Stimulated activated CD4-positive, alpha-beta T cell treated with anti-CD3 and anti-CD28 coated beads, Interleukin-15, amount 100 ng/mL, for 48 hours (primary cell): ENCODE results near the gene PLD3.
"Not testable (repeated sequence)": the region's sequence is repeated elsewhere in the genome, so short reads cannot be mapped to it uniquely, and the experiment has no call there.

Source experiments
- DNase-seq, 2 donors: peaks; one replicate each; pipeline ENCODE4 v3.0.0-alpha.2; 2020; ENCODE audit warnings: low read depth in 2 of 2

PLD3 gene

GRCh38 chr19:40363069-40363468 is 14.6 kb downstream of the PLD3 start:
- no peak for DNase-seq

- no peak for DNase-seq
Measured at GRCh38 chr19:40365010-40365409, 16.5 kb downstream of the PLD3 start.

DNA sequence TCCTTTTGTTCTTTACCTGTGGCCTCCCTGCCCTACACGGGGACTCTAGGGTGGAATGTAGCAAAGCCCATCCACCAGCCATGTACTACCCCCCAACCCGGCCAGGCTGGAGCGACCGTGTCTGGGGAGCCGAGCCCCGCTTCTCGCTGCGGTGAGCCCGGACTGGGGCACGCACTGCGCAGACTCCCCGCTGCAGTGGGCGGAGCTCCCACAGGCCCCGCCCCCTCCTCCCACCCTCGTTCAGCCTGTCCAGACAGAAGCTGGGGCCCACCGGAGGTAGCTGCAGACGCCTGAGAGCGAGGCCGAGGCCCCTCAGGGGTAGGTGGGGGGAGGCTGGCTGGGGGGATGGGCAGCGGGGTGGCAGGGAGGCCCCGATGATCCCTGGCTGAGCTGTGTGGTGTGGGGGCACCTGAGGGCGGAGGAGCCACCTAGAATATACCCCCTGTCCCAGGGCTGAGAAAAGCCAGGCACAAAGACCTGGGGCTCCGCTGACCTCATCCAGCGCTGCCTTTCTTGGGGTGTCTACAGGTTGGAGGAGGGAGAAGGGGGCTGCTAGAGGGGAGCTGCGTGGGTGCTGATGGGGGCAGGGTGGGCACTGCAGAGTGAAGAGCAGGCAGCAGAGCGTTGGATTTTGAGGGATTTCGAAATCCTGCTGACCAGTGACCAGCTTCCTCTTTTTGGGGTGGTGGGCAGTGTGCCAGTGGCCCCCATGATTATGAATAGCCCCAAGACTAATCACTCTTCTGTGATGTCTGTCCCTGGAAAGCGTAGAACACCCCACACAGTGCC is 17.3 kb downstream of the PLD3 start:
- DNase-seq: peak; percentile 21 to 59

GRCh38 chr19:40366697-40367561 is 18.4 kb downstream of the PLD3 start:
- DNase-seq: no peak

- no peak for DNase-seq
Measured at GRCh38 chr19:40367577-40368434, 19.3 kb downstream of the PLD3 start.

- no peak for DNase-seq
Measured at GRCh38 chr19:40369797-40370196, 21.3 kb downstream of the PLD3 start.

GRCh38 chr19:40370253-40370652 is 21.8 kb downstream of the PLD3 start:
- DNase-seq: not testable (repeated sequence)

- no peak for DNase-seq
Measured at GRCh38 chr19:40370997-40371801, 22.7 kb downstream of the PLD3 start.

DNA sequence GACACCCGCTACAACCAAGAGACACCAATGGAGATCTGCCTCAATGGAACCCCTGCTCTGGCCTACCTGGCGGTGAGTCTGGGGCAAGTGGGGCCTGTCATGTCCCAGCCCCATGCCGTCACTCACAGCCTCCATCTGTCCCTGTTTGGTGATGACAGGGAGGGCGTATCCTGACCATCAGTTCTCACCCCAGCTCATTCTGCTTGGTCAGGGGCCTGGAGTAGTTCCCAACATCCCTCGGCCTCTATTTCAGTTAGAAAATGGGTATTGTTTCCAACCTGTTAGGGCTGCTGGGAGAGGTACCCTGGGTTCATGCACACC is 23.3 kb downstream of the PLD3 start:
- DNase-seq: no peak

DNA sequence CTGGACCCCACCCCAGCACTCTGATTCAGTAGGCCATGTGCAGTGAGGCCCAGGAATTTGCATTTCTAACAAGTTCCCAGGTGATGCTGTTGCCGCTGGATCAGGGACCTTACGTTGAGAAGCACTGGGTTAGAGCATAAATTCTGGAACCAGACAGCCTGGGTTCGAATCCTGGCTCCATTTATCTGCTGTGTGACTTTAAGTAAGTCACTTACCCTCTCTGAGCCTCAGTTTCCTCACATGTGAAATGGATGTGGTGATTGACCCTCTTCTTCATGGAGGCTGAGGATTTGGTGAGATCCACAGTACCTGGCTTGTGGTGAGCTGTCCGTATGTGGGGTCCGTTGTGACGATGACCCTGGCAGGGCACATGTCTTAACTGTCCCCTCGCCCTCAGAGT is 25.6 kb downstream of the PLD3 start:
- no peak for DNase-seq

GRCh38 chr19:40376286-40376862 is 27.9 kb downstream of the PLD3 start:
- DNase-seq: no peak

DNA sequence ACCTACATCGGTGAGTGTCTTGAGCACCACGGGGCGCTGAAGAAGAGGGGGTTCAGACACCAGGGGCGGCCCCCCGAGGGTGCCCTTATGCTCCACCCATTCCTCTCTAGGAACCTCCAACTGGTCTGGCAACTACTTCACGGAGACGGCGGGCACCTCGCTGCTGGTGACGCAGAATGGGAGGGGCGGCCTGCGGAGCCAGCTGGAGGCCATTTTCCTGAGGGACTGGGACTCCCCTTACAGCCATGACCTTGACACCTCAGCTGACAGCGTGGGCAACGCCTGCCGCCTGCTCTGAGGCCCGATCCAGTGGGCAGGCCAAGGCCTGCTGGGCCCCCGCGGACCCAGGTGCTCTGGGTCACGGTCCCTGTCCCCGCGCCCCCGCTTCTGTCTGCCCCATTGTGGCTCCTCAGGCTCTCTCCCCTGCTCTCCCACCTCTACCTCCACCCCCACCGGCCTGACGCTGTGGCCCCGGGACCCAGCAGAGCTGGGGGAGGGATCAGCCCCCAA is 29.4 kb downstream of the PLD3 start:
- DNase-seq: no peak

DNA sequence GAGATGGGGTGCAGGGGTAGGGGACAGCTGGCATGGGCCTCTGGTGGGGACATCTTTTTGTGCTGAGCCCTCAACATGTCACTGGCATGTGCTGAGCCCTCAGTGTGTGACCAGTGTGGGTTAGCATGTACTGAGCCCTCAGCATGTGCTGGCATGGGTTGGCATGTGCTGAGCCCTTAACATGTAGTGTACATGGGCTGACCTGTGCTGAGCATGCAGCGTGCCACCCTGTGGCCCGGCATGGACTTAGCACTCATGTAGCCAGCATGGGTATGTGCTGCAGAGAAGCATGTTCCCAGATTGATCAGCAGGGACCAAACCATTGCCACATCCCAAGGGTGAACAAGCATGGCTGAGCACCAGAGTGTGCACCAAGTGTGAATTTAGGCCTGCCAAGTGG is 30.0 kb downstream of the PLD3 start:
- no peak for DNase-seq

- DNase-seq: no peak
Measured at GRCh38 chr19:40379446-40380198, 31.1 kb downstream of the PLD3 start.

DNA sequence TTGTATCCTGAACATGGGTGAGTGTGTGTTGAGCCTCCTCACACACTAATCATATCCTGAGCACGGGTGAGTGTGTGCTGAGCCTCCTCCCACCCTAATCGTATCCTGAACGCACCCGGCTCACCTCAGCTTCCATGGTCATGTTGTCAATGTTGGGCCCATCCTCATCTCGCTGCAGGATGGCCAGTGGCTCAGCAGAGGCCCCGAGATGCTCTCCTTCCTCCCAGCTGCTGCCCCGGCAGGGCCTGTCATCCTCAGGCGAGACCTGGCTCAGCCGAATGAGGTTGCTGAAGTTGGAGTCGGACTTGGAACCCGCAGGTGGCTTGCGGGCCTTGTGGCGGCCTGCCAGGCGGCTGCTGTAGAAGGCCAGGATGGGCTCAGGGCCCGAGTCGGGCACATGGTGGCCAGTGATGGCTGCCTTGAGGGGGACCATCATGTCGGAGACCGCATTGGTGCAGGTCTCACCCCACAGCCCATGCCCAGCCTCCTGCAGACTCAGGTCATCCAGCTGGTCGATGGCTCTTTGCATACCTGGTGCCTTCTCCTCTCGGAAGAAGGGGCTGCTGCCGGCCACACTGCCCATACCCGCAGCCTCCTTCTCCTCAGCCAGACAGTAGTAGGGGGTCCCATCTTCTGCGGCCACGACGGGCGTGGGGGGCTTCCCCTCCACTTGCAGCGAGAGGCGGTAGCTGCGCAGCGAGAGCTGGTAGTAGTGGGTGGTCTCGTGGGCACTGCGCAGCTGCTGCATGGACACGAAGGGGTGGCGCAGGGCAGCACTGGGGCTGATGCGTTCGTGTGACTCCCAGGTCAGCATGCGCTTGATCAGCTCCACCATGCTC is 31.9 kb downstream of the PLD3 start:
- DNase-seq: no peak

GRCh38 chr19:40381321-40381720 is 32.8 kb downstream of the PLD3 start:
- no peak for DNase-seq

DNA sequence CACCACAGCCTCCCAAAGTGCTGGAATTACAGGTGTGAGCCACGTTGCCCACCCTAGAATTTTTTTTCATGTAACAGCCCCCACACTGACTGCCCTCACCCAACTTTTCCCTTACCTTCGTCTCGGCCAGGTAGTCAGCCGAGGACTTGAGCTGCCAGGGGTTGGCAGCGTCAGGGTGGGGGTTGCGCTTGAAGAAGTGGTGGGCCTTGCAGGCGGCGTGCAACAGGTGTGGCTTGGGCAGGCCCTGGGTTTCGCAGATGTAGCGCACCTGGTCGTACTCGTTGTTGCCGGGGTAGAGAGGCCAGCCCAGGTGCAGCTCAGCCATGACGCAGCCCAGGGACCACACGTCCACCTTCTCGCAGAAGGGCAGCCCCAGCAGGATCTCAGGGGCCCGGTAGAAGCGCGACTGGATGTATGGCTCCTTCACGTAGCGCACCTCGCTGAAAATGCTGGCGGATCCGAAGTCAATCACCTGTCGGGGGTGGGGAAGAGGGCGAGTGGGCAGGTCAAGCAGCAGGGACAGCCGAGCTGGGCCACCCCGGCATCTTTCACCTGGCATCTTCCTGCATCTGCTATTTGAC is 35.3 kb downstream of the PLD3 start:
- DNase-seq: no peak

GRCh38 chr19:40387155-40387554 is 38.7 kb downstream of the PLD3 start:
- no peak for DNase-seq

DNA sequence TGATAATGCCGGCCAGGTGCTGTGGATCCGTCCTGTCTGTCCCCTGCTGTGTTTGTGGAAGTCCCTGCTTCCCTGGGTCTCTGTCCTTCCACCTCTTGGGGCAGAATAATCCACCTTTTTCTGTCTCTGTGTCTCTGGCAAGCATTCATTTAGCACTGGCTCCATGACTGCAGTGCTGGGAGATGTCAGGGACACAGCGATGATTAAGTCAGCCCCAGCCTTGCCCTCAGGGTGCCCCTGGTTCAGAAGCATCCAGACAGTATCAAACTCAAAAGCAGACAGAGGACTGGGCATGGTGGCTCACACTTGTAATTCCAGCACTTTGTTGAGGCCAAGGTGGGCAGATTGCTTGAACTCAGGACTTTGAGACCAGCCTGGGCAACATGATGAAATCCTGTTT is 40.0 kb downstream of the PLD3 start:
- DNase-seq: no peak
